Renal pelvis (tissue), 4 donors: ENCODE measurements around the gene PNMA8A. TPM values are rescaled to one million over a fixed set of nuclear protein-coding genes. Genes with fewer than 3 reads are reported as not detected.

Source experiments
- DNase-seq: peaks from one replicate; pipeline ENCODE4 v3.0.0-alpha.2; 2013
- polyA plus RNA-seq, 3 donors: library from polyadenylated mRNA; unstranded; fragments of 120-200 nt; gene quantifications; one replicate each; pipeline ENCODE4 v1.2.1, GENCODE V29; 2013; ENCODE audit not compliant: insufficient read length in 3 of 3

Gene PNMA8A
- polyA plus RNA-seq, 3 donors = 45.5 to 62.7 (median 47.2) TPM

DNA sequence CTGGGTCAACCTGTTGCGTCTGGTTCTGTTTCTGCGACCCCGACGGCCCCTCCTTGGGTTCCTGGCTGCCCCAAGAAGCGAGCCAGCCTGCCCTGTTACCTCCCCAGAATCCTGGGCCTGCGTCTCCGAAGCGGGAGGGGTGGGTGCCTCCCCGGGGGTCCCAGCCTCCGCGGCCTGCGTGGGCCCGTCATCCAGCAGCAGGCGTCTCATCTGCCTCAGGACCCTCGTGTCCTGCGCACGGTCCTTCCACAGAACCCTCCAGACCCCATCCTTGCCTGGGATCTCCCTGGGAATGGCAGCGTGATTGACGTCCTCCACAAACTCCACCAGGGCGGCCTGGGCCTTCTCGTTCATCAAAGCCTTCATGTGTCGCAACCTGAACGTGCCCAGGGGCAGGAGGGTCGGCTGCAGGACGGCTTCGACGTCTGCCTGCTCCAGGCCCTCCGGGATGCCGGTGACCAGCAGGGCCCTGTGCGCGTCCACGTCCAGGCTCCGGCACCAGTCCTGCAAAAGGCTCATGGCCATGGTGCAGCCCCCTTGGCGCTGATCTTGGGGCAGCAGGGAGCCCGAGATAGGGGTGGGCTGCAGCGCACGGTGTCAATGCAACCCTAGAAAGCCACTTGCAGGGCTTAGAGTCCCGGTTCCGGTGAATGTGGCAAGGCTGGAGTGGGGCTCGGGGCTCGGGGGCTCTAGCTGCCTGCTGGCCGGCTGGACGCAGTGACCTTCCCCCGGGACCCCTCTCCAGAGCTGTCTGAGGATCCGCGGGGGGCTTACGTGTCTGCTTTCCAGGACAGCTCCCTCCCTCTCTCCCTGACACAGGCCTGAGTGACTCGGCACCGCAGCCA, 23.8 kb upstream of the PNMA8A start:
- no peak for DNase-seq

DNA sequence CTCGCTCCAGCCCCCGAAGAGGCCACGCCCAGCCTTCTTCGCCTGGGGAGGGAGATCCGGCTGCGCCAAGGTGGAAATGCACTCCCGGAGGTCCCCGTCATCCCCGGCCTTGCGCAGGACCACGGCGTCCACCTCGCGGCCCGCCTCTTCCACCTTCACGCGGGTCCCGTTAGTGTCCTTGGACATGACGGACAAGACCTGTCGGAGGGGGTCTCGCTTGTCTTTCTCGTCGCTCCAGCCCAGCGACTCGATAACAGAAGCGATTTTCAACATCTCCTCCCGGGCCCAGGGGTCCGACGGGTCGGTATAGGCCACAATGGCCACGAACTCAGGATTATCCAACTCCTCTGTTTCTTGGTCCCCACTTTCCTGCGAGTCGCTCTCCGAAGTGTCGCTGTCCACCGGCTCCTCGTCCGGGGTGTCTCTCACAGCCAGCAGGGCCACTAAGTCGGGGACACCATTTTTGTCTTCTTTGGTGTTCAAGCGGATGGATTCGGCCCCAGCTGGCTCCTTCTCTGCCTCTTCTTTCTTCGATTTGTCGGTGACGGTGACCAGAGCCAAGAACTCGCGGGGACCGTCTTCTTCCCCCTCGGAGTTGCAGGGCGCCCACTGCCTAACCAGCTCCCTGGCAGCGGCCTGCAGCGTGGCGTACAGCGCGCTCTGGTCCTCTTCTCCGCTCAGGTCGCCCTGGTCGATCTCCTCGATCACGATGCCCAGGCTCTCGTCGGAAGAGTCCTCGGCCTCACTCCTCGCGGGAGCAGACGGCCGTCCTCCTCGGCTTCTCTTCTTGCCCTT, 23.0 kb upstream of the PNMA8A start:
- DNase-seq = no peak

DNA sequence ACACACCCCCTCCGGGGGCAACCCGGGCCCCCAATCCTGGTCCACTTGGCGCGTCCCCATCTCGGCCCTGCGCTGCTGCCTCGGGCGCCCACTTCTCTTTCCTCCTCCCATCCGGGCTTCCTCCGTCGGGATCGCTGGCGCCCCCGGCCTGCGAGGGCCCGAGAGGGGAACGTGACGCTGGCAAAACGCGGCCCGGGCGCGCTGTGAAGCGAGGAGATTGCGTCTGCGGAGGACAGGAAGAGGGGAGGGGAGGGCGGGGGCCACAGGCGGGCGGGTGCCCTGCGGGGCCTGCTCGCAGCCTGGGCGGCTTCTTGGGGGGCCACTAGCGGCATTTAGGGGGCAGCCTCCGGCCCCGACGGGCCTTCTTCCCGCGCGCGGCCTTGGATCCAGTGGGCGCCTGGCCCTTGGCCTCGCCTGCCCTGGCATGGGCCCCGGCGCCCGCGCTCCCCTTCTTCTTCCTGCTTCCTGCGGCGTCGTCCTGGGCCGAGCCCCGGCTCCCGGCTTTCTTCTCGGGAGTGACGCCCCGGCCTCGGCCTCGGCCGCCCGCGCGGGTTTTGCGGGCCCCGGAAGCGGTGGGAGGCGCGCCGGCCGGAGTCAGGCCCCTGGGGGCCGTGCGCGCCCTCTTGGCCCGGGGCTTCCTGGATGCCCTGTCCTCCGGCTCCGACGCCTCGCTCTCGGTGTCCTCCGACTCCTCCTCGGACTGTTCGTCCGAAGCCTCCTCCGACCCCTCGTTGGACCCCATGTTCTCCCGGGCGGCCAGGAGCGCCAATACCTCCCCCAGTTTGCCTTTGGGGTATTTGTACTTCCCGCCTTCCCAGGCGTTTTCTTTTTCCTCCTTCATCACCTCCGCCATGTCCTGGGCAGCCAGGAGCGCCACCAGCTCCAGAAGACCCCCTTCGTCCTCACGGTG, 22.1 kb upstream of the PNMA8A start:
- DNase-seq = no peak

DNA sequence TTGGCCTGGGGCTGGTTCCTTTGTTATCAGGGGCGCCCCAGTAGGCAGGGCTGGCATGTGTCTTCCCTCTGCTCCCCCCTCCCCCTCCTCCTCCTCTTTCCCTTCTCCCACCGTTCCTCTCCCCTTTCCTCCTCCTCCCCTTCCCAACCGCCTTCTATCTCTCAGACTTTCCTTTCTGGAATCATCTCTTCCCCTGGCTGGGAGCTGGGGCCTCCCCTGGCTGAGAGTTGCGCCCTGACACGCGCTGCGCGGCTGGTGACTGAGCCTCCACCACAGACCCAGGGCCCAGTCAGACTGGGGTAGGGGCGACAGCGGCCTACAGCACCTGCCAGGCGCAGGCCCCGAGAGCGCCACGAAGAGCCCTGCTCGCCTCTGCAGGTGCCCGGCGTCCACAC, 21.5 kb upstream of the PNMA8A start:
- no peak for DNase-seq

DNA sequence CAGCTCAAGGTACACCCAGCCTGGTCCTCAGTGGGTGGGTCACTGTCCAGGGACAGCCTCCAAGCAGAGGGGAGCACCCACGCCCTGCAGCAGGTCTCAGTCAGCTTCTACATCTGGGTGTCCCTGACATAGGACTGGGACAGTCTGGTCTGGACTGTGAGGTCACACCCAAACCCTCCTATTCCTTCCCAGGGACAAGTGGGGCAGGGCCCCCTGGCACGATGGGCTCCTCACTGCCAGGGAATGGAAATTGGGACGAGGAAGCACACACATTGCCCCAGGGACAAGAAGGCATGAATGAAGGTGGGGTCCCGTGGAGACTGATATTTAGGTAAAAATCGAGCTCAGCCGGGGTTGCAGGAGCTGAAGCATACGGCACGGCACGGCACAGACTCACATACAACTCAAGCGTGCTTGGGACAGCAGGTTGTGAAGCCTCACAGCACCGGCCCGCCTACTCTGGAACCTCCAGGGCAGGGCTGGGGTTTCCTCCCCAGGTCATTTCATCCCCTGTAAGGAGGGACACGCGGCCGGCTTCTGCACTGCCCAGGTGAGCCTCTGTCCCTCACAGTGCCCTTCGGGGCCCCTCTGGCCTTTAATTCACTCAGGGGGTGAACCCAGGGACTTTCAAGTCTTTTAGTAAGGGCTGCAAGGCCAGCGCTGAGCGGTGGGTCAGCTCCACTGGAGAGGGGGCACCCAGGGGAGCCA, 20.8 kb upstream of the PNMA8A start:
- DNase-seq = no peak

DNA sequence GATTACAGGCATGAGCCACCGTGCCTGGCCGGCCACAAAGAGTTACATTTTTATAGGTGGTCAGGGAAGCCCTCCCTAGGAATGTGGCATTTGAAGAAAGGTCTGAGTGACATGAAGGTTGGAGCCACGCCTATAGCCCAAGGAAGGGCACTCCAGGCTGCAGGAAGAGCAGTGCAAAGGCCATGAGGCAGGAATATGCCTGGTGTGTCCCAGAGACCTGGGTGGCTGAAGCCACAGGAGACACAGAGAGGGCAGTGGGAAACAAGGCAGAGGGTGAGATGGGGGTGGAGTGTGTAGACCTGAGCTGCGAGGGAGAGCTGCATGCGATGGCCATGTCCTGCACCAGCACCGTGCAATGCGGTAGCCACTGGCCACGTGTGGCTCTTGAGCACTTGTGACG, 19.4 kb upstream of the PNMA8A start:
- no peak for DNase-seq

DNA sequence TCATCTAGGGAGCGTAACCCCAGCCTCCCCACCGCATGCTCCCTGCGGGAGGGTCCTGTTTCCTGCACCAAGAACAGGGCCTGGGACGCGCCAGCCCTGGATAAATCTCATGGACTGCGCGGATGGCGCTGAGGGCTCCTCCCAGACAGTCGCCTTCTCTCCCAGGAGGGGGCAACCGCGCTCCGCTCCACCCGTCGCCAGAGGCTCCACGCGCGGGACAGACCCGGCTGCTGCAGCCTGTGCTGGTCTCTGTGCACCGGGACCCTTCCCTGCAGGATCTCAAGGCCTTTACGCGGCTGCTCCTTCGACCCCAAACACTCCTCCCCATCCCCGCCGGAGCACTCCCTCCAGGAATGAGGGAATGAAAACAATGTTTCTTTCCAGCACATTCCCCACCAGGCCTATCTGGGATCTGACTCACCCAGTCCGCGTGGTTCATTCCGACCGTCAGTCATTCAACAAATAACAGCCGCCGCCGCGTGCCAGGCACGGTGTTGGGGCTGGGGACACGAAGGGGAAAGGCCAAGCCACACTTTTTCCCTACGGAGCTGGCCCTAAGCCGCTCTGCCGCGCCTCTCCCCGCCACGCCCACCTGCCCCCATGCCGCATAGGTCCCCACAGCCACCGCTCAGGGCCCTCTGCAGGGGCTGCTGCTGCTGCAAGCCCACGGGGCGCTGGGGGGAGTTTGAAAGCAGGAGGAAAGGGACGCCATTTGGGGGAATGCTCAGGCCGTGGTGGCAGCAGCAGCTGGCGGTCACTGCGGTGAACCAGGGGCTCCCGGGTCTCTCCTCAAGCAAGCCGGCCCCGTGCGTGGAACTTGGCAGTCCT, 18.3 kb upstream of the PNMA8A start:
- DNase-seq = no peak

DNA sequence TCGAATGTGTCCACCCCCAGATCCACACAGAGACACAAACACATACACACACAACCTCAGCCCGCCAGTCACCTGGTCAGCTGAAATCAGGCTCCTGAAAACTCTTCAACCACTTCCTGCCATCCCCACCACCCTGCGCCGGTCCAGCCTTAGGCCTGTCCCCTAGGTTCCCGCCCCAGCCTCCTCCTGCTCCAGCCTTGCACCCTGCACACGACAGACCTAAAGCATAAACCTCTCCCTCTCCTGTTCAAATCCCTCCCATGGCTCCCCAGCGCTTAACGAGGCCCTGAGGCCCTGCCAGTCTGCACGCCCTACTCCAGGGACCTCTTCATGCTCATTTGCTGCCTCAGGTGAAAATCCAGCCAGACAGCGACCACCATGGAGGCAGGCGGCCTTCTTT, 17.2 kb upstream of the PNMA8A start:
- DNase-seq = no peak

DNA sequence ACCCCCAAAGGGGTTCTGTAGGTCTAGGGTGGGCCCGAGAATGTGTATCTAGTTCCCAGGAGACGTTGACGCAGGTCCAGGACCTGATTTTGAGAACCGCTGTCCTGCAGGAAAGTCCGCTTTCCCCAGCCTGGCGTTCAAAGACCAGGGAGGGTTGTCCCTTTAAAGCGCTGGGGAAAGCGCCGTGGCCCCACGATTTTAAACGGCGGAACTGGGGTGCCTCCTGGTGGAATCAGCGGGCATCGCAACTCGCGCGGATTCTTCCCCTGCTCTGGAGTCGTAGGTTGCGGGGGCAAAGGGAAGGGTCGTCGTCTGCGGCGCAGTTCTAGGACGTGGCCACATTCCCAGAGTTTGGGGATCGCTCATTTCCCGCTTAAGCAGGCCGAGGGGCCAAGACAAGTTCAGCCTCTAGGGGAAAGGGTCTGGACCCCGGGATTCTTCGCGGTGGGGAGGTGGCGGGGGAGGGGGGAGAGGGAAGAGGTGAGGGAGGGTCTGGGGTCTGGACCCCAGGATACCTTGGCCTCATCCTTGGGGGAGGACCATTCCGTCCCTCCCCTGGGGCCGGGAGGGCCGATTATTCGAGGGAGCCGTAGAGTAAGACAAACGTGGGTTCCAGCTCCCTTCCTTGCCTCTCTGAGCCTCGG, 16.6 kb upstream of the PNMA8A start:
- no peak for DNase-seq

DNA sequence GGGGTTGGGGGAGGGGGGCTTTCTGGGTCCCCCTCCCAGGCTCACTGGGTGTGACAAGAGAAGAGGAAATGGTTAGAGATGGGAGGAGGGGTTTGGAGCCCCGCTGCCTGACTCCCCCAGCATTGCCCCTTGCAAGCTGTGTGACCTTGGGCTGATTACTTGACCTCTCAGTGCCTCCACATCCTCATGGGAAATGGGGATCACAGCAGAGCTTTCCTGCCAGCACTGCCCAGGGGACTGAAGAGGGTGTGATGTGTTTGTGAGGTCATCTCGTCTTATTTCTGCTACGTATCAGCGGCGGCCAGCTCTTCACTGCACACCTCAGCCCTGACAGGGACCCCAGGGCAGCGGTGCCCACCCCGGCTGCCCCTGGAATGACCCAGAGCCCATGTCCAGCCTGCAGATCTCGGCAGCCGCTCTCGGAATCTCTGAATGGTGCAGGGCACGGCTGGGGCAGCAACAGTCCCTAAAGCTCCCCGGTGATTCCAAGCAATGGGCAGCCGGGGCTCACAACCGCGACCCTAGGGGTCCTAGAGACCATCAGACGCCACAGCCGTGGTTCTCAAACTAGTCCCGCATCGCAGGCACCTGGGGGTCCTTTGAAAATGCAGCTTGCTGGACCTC, 15.9 kb upstream of the PNMA8A start:
- no peak for DNase-seq

DNA sequence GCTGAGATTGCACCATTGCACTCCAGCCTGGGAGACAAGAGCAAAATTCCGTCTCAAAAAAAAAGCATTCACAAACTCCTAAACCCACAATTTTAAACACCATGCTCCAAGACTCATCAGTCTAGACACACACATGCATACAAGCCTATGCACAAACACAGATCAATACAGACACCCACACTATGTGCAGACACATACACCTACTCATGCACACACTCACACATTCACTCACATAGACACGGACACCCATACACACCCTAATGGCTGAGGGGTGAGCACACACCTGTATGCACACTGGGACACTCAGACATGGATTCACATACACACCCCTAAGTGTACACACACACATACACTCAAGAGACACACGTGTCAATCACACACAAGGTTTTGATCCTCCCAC, 15.0 kb upstream of the PNMA8A start:
- no peak for DNase-seq

DNA sequence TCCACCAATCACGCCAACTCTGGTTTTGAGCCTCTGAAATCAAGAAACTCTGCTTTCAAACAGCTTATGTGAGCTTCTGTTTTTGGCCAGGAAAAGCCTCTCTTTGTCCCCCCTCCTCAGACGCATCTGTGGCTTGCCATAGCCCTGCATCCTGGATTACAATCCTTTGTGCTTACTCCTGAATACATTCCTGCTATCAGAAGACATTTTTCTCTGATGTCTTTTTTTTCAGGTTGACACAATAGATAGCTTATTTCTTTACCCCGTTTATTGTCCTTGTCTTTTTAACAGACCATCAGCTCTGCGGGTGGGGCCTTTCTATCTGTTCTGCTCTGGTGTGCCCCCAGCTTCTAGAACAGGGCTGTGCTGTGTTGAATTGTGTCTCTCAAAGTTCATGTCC, 13.3 kb upstream of the PNMA8A start:
- no peak for DNase-seq

DNA sequence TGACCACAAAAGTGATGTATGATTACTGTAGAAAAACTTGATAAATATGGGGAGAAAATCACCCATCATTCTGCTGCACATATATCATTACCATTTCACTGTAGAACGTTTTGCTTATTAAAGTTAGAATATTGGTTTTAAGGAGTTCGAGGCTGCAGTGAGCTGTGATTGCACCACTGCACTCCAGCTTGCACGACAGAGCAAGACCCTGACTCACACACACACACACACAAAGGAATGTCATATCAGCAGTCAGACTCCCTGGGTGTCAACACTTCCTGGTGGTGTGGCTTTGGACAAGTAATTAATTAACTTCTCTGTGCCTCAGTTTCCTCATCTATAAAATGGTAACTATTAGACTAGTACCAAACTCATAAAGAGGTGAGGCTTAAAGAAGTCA, 11.3 kb upstream of the PNMA8A start:
- DNase-seq = no peak

DNA sequence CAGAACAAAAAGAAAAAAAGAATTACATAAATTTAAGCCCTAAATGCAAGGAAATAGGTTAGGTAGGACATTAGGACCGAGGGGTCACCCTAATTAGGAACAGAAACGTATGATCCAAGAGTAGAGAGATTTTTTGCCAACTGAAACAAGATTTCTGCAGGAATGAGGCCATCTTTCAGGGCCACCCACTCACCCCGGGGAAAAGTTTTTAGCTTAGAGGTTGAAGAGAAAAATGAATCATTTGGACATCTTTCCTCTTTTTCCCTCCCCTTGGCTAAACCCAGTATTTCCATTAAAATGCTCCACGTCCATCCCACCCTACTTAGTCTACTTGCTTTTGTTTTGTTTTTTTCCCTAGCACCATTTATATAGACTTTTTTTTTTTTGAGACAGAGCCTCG, 10.6 kb upstream of the PNMA8A start:
- DNase-seq = no peak

DNA sequence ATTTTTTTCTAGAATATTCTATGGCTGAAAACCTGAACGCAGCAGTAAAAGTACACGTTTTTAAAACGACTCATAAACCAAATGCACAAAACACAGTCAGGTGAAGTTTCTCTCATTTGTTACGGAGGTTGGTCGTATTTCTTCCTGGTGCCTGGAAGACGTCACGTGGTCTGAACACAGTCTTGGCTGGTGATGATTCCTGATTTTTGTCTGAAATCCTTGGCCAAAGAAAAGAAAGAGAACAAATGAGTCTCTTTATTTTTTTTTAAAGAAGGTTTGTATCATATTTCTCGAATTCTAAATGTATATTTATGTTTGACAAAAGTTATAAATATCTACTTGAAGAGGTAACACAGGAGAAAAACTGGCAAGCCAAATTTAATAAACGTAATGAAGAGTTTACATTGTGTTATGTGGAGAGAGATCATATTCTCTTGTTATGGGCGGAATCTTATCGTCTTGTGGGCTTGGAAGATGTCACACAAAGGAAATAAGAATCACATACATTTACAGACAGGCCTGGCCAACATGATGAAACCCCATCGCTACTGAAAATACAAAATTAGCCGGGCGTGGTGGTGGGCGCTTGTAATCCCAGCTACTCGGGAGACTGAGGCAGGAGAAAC, 10.0 kb upstream of the PNMA8A start:
- DNase-seq = no peak

DNA sequence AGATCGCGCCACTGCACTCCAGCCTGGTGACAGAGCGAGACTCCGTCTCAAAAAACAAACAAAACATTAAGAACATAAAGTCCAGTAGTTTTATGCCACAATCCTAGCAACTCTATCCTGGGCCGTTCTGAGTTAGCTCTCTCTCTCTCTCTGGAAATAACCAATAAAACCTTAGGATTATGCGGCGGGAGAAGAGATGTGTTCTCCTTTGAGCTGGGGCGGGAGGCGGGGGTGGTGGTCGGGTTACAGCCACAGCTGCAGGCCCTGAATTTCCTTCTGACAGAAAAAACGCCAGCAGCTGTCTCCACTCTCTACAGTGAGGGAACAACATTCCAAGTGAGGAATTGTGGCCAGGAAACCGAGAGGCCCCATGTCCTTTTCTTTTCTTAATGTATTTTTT, 9.1 kb upstream of the PNMA8A start:
- DNase-seq = peak; percentile 94

DNA sequence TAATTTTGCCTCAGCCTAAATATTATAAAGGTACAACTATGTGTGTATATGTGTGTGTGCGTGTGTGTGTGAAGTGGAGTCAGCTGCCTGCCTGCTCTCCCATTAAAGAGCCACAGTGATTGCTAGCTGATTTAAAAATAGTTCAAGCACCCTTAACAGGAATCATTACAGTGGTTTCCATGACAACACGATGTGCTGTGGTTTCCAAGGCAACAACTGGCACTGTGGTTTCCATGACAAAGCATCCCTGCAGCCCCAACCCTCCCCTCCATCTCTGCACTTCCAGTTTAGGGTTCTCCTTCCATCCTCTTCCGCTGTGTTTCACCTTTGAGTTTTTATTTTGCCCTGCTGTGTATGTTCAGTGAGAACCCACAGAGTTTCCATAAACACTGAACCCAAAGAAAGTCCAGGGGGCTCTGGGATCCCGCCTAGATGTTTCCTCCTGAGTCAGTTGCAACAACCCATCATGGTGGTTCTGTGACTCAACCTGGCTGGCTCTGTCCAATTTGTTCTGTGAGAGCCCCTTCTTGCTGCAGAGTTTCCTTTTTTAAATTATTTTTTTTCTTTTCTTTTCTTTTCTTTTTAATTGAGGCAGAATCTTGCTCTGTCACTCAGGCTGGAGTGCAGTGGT, 7.1 kb upstream of the PNMA8A start:
- DNase-seq = no peak

DNA sequence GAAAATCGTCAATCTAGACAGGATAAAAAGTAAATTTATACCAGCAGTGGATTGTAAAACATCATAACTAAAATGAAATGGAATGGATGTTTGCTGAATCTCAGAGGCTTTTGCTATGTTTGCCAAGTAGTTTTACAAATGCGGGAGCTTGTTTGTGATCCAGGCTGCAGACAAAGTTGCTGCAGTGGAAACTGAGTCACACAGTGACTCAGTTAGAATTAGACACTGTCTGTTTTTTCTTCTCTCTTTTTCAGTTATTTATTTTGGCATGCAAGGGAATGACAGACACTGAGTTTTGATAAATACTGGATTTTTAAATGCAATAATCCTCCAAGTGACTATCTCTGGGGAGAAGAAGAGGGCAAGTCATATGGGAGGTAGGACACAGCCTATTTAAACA, 4.6 kb upstream of the PNMA8A start:
- no peak for DNase-seq

DNA sequence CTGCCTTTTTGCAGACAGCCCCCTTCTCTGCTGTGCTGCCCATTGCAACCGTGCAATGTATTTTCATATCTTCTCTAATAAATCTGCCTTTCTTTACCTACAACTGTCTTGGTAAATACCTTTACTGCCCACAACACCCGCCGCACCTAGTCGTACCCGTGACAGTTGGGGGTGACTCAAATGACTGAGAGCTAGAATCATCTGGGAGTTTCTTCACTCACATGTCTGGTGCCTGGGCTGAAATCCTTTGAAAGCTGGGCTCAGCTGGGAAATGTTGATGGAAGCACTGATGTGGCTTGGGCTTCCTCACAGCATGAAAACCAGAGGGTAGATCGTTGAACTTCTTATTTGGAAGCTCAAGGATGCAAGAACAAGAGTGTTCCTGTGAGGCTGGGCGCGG, 2.8 kb upstream of the PNMA8A start:
- no peak for DNase-seq
